IMR-90 (cell line): ENCODE measurements around the gene EPB41L5.
"Not testable (repeated sequence)": the region's sequence is repeated elsewhere in the genome, so short reads cannot be mapped to it uniquely, and the experiment has no call there.

Experiments
- CTCF ChIP-seq: conservative IDR thresholded peaks from 2 replicates; pipeline ENCODE4 v1.5.1; 2012; ENCODE audit warnings: mild to moderate bottlenecking, low read depth, low read length, improper control_type of control experiment
- NFE2L2 ChIP-seq: fragments of 150-350 bp; IDR thresholded peaks from 2 replicates; pipeline ENCODE4 v1.6.1; 2016; ENCODE audit warnings: low read depth, mild to moderate bottlenecking, low read length
- POLR2A ChIP-seq: IDR thresholded peaks from 2 replicates; pipeline ENCODE4 v1.6.1; 2012; ENCODE audit warnings: mild to moderate bottlenecking, low read depth, low read length

GRCh38 chr2:120046252-120046651 lies 33.4 kb downstream of the EPB41L5 start:
- TF ChIP-seq POLR2A, CTCF, NFE2L2: not testable (repeated sequence)
